Choroid plexus epithelial cell (primary cell): ENCODE results near the gene PDZK1.

Experiments
- DNase-seq: peaks from one replicate; pipeline ENCODE4 v3.0.0-alpha.2; 2010; ENCODE audit warnings: low read depth
- H3K4me3 ChIP-seq: 2 replicates; pipeline ENCODE4 v1.5.1; 2011; ENCODE audit warnings: low read depth, mild to moderate bottlenecking, control low read depth, low read length, moderate library complexity
- CTCF ChIP-seq: conservative IDR thresholded peaks from 2 replicates; pipeline ENCODE4 v1.5.1; 2011; ENCODE audit warnings: low read depth, mild to moderate bottlenecking, control low read depth, inconsistent platforms, low read length, moderate library complexity

Gene PDZK1

GRCh38 chr1:145706086-145706664, 993 bp downstream of the PDZK1 start:
- no peak overlapping the region for H3K4me3 ChIP-seq
- TF ChIP-seq CTCF = no peak
- DNase-seq = no peak

DNA sequence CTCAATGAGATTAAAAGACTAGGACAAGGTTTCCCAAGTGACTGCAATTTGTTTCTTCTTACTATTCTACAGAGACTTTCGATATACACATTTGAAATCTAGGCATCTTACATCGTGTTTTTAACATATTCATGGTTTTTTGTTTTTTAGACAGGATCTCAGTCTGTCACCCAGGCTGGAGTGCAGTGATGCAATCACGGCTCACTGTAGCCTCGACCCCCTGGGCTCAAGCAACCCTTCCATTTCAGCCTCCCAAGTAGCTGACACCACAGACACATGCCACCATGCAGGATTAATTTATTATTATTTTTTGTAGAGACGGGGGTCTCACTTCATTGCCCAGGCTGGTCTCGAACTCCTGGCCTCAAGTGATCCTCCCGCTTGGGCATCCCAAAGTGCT, 1.5 kb downstream of the PDZK1 start:
- TF ChIP-seq CTCF = no peak
- H3K4me3 ChIP-seq = no peak overlapping the region
- no peak for DNase-seq

- no peak for DNase-seq
- no peak for TF ChIP-seq CTCF
- H3K4me3 ChIP-seq = no peak overlapping the region
Measured at GRCh38 chr1:145702826-145703225, 4.3 kb downstream of the PDZK1 start.

GRCh38 chr1:145702052-145702451, 5.1 kb downstream of the PDZK1 start:
- no peak for DNase-seq
- no peak for TF ChIP-seq CTCF
- H3K4me3 ChIP-seq = no peak overlapping the region

DNA sequence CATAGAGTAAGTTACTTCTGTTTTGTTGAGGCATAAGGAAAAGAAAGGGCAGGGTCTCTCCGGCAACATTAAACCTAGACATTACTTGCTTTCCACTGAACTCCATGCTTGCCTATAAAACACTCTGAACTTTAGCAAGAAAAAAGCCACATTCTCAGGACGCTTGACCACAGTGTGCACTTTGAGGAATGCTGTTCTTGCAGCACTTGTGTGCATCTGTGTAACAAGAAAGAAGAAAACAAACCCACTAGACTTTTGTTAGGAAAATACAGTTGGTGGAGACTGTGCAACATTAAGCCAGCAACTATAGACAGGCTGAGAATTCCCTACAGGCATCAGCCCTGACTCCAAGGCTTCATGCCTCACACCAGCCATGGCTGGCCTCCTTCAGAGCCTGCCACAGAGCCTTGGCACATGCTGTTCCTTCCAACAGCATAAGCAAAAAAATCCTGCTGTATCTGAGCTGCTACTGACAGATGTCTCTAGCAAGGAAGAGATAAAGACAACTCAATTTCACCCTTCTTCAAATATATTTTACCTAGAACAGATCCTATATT, 5.8 kb downstream of the PDZK1 start:
- peak; percentile 76 for DNase-seq
- no peak for TF ChIP-seq CTCF
- H3K4me3 ChIP-seq = no peak overlapping the region

- DNase-seq = no peak
- no peak for TF ChIP-seq CTCF
- no peak overlapping the region for H3K4me3 ChIP-seq
Measured at GRCh38 chr1:145696630-145696960, 10.6 kb downstream of the PDZK1 start.
